ENCODE measurements around the gene MVB12A.

MVB12A gene

GRCh38 chr19:17415121-17415520 is 4.7 kb upstream of the MVB12A start:
- no peak for TF ChIP-seq CTCF (IDR thresholded peaks at IDR 0.05; ENCODE audit: insufficient read depth, low read length, poor library complexity, severe bottlenecking)
- no peak for TF ChIP-seq EZH2phosphoT487 (conservative IDR thresholded peaks at IDR 0.05; ENCODE audit: low read length)

GRCh38 chr19:17418710-17419109 is 1.1 kb upstream of the MVB12A start:
- Histone ChIP-seq H3F3A (ENCODE audit: insufficient read depth) (peaks cover 7% of the 10 kb centered on the region; the same call in 1 of the 2 replicates), H3K27me3 (ENCODE audit: low read length) (no peaks in the 10 kb centered on the region), H3K4me2 (ENCODE audit: low read depth, low read length, poor library complexity, severe bottlenecking) (peak overlapping the region; percentile 84), H4K20me1 (ENCODE audit: low read depth, low read length) (no peaks in the 10 kb centered on the region), H3K27ac (ENCODE audit: low read depth, low read length) (peak overlapping the region; percentile 40; the same call in 1 of the 2 replicates), H3K9me3 (ENCODE audit: insufficient read depth, low read length) (no peaks in the 10 kb centered on the region), H2AFZ (ENCODE audit: low read depth, low read length, severe bottlenecking) (peak overlapping the region; percentile 82), H3K79me2 (ENCODE audit: insufficient read depth, low read length) (no peaks in the 10 kb centered on the region), H3K9me2 (replicated peaks; ENCODE audit: insufficient read depth, low read length) (no peaks in the 10 kb centered on the region), H3K9ac (ENCODE audit: low read length) (peak overlapping the region; percentile 70), H3K36me3 (ENCODE audit: low read length) (no peaks in the 10 kb centered on the region), H3K4me3 (ENCODE audit: insufficient read depth, low read length, poor library complexity, severe bottlenecking) (peak overlapping the region; percentile 67)
- TF ChIP-seq CTCF (IDR thresholded peaks at IDR 0.05; ENCODE audit: insufficient read depth, low read length, poor library complexity, severe bottlenecking) (no peak), EZH2phosphoT487 (conservative IDR thresholded peaks at IDR 0.05; ENCODE audit: low read length) (no peak)

More at GRCh38 chr19:17415121-17415520, 4.7 kb upstream of the MVB12A start:
- Histone ChIP-seq H4K20me1 (ENCODE audit: low read depth, low read length) (no peaks in the 10 kb centered on the region), H3K27me3 (ENCODE audit: low read length) (no peaks in the 10 kb centered on the region), H3K9ac (ENCODE audit: low read length) (no peak overlapping the region), H3F3A (ENCODE audit: insufficient read depth) (peaks cover 13% of the 10 kb centered on the region; the same call in 1 of the 2 replicates), H3K9me3 (ENCODE audit: insufficient read depth, low read length) (no peaks in the 10 kb centered on the region), H3K4me2 (ENCODE audit: low read depth, low read length, poor library complexity, severe bottlenecking) (no peak overlapping the region), H3K9me2 (replicated peaks; ENCODE audit: insufficient read depth, low read length) (no peaks in the 10 kb centered on the region), H3K79me2 (ENCODE audit: insufficient read depth, low read length) (no peaks in the 10 kb centered on the region), H3K36me3 (ENCODE audit: low read length) (no peaks in the 10 kb centered on the region), H3K27ac (ENCODE audit: low read depth, low read length) (no peak overlapping the region), H3K4me3 (ENCODE audit: insufficient read depth, low read length, poor library complexity, severe bottlenecking) (no peak overlapping the region), H2AFZ (ENCODE audit: low read depth, low read length, severe bottlenecking) (no peak overlapping the region)

- Histone ChIP-seq H3K4me2 (ENCODE audit: low read depth, low read length, poor library complexity, severe bottlenecking) (peak overlapping the region; percentile 84), H2AFZ (ENCODE audit: low read depth, low read length, severe bottlenecking) (peak overlapping the region; percentile 82), H3F3A (ENCODE audit: insufficient read depth) (peaks cover 7% of the 10 kb centered on the region; the same call in 1 of the 2 replicates), H3K27me3 (ENCODE audit: low read length) (no peaks in the 10 kb centered on the region), H3K9me3 (ENCODE audit: insufficient read depth, low read length) (no peaks in the 10 kb centered on the region), H3K4me3 (ENCODE audit: insufficient read depth, low read length, poor library complexity, severe bottlenecking) (peak overlapping the region; percentile 67), H3K9ac (ENCODE audit: low read length) (peak overlapping the region; percentile 70), H3K79me2 (ENCODE audit: insufficient read depth, low read length) (no peaks in the 10 kb centered on the region), H3K36me3 (ENCODE audit: low read length) (no peaks in the 10 kb centered on the region), H3K27ac (ENCODE audit: low read depth, low read length) (peak overlapping the region; percentile 40), H3K9me2 (replicated peaks; ENCODE audit: insufficient read depth, low read length) (no peaks in the 10 kb centered on the region), H4K20me1 (ENCODE audit: low read depth, low read length) (no peaks in the 10 kb centered on the region)
- TF ChIP-seq CTCF (IDR thresholded peaks at IDR 0.05; ENCODE audit: insufficient read depth, low read length, poor library complexity, severe bottlenecking) = no peak
- TF ChIP-seq EZH2phosphoT487 (conservative IDR thresholded peaks at IDR 0.05; ENCODE audit: low read length) = no peak
Observed at GRCh38 chr19:17419154-17419620, 660 bp upstream of the MVB12A start.

Data from SU-DHL-6 (cell line).